ENCODE measurements around the gene RSPH4A.
"Not testable (repeated sequence)": the region's sequence is repeated elsewhere in the genome, so short reads cannot be mapped to it uniquely, and the experiment has no call there.

DNA sequence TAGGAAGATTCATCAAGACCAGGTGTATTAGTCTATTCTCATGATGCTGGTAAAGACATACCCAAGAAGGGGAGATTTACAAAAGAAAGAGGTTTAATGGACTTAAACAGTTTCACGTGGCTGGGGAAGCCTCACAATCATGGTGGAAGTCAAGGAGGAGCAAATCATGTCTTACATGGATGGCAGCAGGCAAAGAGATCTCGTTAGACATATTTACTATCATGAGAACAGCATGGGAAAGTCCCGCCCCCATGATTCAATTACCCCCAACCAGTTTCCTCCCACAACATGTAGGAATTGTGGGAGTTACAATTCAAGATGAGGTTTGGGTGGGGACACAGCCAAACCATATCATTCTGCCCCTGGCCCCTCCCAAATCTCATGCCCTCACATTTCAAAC, 12.4 kb upstream of the RSPH4A start:
- TF ChIP-seq EZH2 (IDR thresholded peaks at IDR 0.05; ENCODE audit: low read length) = not testable (repeated sequence)
- TF ChIP-seq, protein P1, sequence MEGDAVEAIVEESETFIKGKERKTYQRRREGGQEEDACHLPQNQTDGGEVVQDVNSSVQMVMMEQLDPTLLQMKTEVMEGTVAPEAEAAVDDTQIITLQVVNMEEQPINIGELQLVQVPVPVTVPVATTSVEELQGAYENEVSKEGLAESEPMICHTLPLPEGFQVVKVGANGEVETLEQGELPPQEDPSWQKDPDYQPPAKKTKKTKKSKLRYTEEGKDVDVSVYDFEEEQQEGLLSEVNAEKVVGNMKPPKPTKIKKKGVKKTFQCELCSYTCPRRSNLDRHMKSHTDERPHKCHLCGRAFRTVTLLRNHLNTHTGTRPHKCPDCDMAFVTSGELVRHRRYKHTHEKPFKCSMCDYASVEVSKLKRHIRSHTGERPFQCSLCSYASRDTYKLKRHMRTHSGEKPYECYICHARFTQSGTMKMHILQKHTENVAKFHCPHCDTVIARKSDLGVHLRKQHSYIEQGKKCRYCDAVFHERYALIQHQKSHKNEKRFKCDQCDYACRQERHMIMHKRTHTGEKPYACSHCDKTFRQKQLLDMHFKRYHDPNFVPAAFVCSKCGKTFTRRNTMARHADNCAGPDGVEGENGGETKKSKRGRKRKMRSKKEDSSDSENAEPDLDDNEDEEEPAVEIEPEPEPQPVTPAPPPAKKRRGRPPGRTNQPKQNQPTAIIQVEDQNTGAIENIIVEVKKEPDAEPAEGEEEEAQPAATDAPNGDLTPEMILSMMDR (optimal IDR thresholded peaks at IDR 0.05 in 1 of 3, IDR thresholded peaks at IDR 0.05 in 1 of 3, conservative IDR thresholded peaks at IDR 0.05 in 1 of 3; ENCODE audit: extremely low read depth in 1 of 3, insufficient read depth in 2 of 3, low read length in 3 of 3) = not testable (repeated sequence)

Measured in keratinocyte (primary cell).